Panc1 (cell line): ENCODE results near the gene MS4A18. TPM values are rescaled to one million over a fixed set of nuclear protein-coding genes. Genes with fewer than 3 reads are reported as not detected.

Source experiments
- ATAC-seq: fragments of 200-7000 bp; cut with Tn5 transposase; 2 replicates; pipeline ENCODE4 v1.9.1; 2020; ENCODE audit warnings: mild to moderate bottlenecking, moderate library complexity
- BruUV-seq: library from RNA; stranded (reverse); fragments of 400-500 nt; replicated peaks from 2 replicates; lab custom pipeline; 2021; lab: Mats Ljungman, UMichigan
- CTCF ChIA-PET: fragments of 300-600 bp; sonication (Branson Sonifier 250); formaldehyde crosslinking; loops from one replicate; lab custom pipeline; 2022; ENCODE audit warnings: antibody characterized with exemption; lab: Charles Lee
- POLR2A ChIA-PET: fragments of 300-600 bp; sonication (Branson Sonifier 250); formaldehyde crosslinking; loops from one replicate; lab custom pipeline; 2022; ENCODE audit warnings: antibody characterized with exemption; lab: Charles Lee
- DNase-seq: peaks from one replicate; pipeline ENCODE4 v3.0.0-alpha.2; 2010; ENCODE audit warnings: low read depth, low spot score
- H3K27ac ChIP-seq: 2 replicates; pipeline ENCODE4 v1.5.1; 2011; ENCODE audit warnings: mild to moderate bottlenecking, low read length, inconsistent platforms
- H3K27me3 ChIP-seq: fragments of 200-500 bp; sonication (Bioruptor generic); 2 replicates; pipeline ENCODE4 v1.6.0; 2014; ENCODE audit warnings: low read length, inconsistent platforms; ENCODE audit not compliant: control insufficient read depth, insufficient read depth
- H3K36me3 ChIP-seq: fragments of 200-500 bp; sonication (Bioruptor generic); 2 replicates; pipeline ENCODE4 v1.5.1; 2014; ENCODE audit warnings: inconsistent platforms, mild to moderate bottlenecking, low read length, moderate library complexity; ENCODE audit not compliant: control insufficient read depth, insufficient read depth
- H3K4me1 ChIP-seq: 2 replicates; pipeline ENCODE4 v1.5.1; 2011; ENCODE audit warnings: inconsistent platforms, mild to moderate bottlenecking, low read length, moderate library complexity; ENCODE audit not compliant: control insufficient read depth, insufficient read depth
- H3K4me3 ChIP-seq, 2 experiments: 2 replicates each; pipeline ENCODE4 v1.5.1; 2011 to 2012; ENCODE audit warnings: low read depth in 2 of 2, low read length in 2 of 2, mild to moderate bottlenecking in 2 of 2, inconsistent platforms in 1 of 2, moderate library complexity in 1 of 2
- H3K9me3 ChIP-seq: fragments of 200-500 bp; sonication (Bioruptor generic); 2 replicates; pipeline ENCODE4 v1.5.1; 2014; ENCODE audit warnings: low read depth, mild to moderate bottlenecking, inconsistent platforms, low read length, moderate library complexity; ENCODE audit not compliant: control insufficient read depth, insufficient read depth
- CTCF ChIP-seq: fragments of 450-650 bp; IDR thresholded peaks from 2 replicates; pipeline ENCODE4 v1.5.1; 2017; ENCODE audit warnings: mild to moderate bottlenecking
- POLR2AphosphoS5 ChIP-seq: IDR thresholded peaks from 2 replicates; pipeline ENCODE4 v1.6.1; 2012; ENCODE audit warnings: mild to moderate bottlenecking, low read depth, low read length, moderate library complexity
- REST ChIP-seq, 2 experiments: IDR thresholded peaks; 2 replicates each; pipeline ENCODE4 v1.6.1; 2011 to 2012; ENCODE audit warnings: low read depth in 2 of 2, control low read depth in 1 of 2, low read length in 1 of 2, mild to moderate bottlenecking in 1 of 2, moderate library complexity in 1 of 2; ENCODE audit not compliant: insufficient read depth in 1 of 2
- SIN3A ChIP-seq: IDR thresholded peaks from 2 replicates; pipeline ENCODE4 v1.6.1; 2012; ENCODE audit warnings: low read depth, mild to moderate bottlenecking, low read length, moderate library complexity, borderline replicate concordance; ENCODE audit not compliant: insufficient read depth
- TCF7L2 ChIP-seq: IDR thresholded peaks from 2 replicates; pipeline ENCODE4 v1.6.1; 2011; ENCODE audit warnings: mild to moderate bottlenecking, low read depth, low read length, inconsistent platforms
- in situ Hi-C: cut with HindIII; loops from 2 replicates; pipeline ENCODE4 v1.10.0; 2016; ENCODE audit warnings: low sequenced_read_pairs, low pct_unique_long_range_greater_than_20kb
- intact Hi-C: fragments of 100-400 bp; cut with micrococcal nuclease; formaldehyde crosslinking; loops from one replicate; pipeline ENCODE4 v1.10.0; 2022; ENCODE audit not compliant: unreplicated experiment
- total RNA-seq: library from RNA; stranded (reverse); gene quantifications from one replicate; pipeline ENCODE4 v1.2.1, GENCODE V29; 2021; ENCODE audit not compliant: unreplicated experiment

Gene MS4A18
- total RNA-seq, 1 experiment from 2014 or later = not detected

GRCh38 chr11:60762851-60763691 is 38.6 kb downstream of the MS4A18 start:
- ATAC-seq (no peak), DNase-seq (no peak)
- Histone ChIP-seq H3K27ac (no peak overlapping the region), H3K4me3 (no peak overlapping the region), H3K27me3 (peaks cover 11% of the 10 kb centered on the region), H3K9me3 (no peaks in the 10 kb centered on the region), H3K4me1 (no peaks in the 10 kb centered on the region), H3K36me3 (no peaks in the 10 kb centered on the region)
- intact Hi-C loops = no loop called here
- no TSS peak for BruUV-seq
- CTCF ChIA-PET = interaction anchor here (0.6 to 1.8 kb wide), 6 partner anchors 9 to 400 kb away, joined by 3 to 5 read pairs (median 4); no protein-coding TSS in a partner anchor
- in situ Hi-C loops = no loop called here
- TF ChIP-seq REST (IDR thresholded peaks at IDR 0.05; ENCODE audit: insufficient read depth in 1 of 2, low read depth in 2 of 2, low read length in 1 of 2) (no peak), CTCF (peak; percentile 70)
- POLR2A ChIA-PET = no interaction called here

GRCh38 chr11:60763692-60764369 is 39.3 kb downstream of the MS4A18 start:
- H3K36me3 ChIP-seq = no peaks in the 10 kb centered on the region
- ChIA-PET CTCF (interaction anchor here (1.4 to 1.8 kb wide), 2 partner anchors 10 to 25 kb away, joined by 4 to 5 read pairs; no protein-coding TSS in a partner anchor), POLR2A (no interaction called here)
- no peak overlapping the region for H3K27ac ChIP-seq
- ATAC-seq (no peak), DNase-seq (no peak)
- BruUV-seq = no TSS peak
- no peak for TF ChIP-seq SIN3A
- TF ChIP-seq POLR2AphosphoS5 = no peak
- TF ChIP-seq CTCF = no peak
- TF ChIP-seq TCF7L2 = no peak
- no peak for TF ChIP-seq REST (IDR thresholded peaks at IDR 0.05; ENCODE audit: insufficient read depth in 1 of 2, low read depth in 2 of 2, low read length in 1 of 2)
- H3K9me3 ChIP-seq = no peaks in the 10 kb centered on the region
- intact Hi-C loops (no loop called here), in situ Hi-C loops (no loop called here)
- no peaks in the 10 kb centered on the region for H3K4me1 ChIP-seq
- no peak overlapping the region for H3K4me3 ChIP-seq
- peaks cover 5% of the 10 kb centered on the region for H3K27me3 ChIP-seq
